Fibroblast of skin of left quadriceps (primary cell): Measurements from ENCODE around the gene GRAMD1C.
"Not testable (repeated sequence)": the region's sequence is repeated elsewhere in the genome, so short reads cannot be mapped to it uniquely, and the experiment has no call there.

Source experiments
- DNase-seq, 2 experiments: peaks; one replicate each; pipeline ENCODE4 v3.0.0-alpha.2; 2013; ENCODE audit warnings: low read depth in 2 of 2

The GRAMD1C gene

GRCh38 chr3:113838631-113839209 is at the start of gene GRAMD1C:
TSS of gene GRAMD1C (plus strand) at chr3:113838788. CDS start at chr3:113838910, 122 bp downstream.
- DNase-seq: peak; percentile 74 to 75

- no peak for DNase-seq
Measured at GRCh38 chr3:113791381-113791780, 47.2 kb upstream of the GRAMD1C start.

GRCh38 chr3:113794526-113794925 is 44.1 kb upstream of the GRAMD1C start:
- no peak for DNase-seq

- DNase-seq: no peak
Measured at GRCh38 chr3:113795693-113796092, 42.9 kb upstream of the GRAMD1C start.

- DNase-seq: no peak
Measured at GRCh38 chr3:113802795-113803455, 35.7 kb upstream of the GRAMD1C start.

- no peak for DNase-seq
Measured at GRCh38 chr3:113804661-113805060, 33.9 kb upstream of the GRAMD1C start.

GRCh38 chr3:113805249-113805648 is 33.3 kb upstream of the GRAMD1C start:
- no peak for DNase-seq

GRCh38 chr3:113812854-113813253 is 25.7 kb upstream of the GRAMD1C start:
- no peak for DNase-seq

GRCh38 chr3:113819866-113820265 is 18.7 kb upstream of the GRAMD1C start:
- no peak for DNase-seq

- peak in 1 of 2 experiments; percentile 13 for DNase-seq
Measured at GRCh38 chr3:113825090-113825489, 13.5 kb upstream of the GRAMD1C start.

GRCh38 chr3:113828600-113828999 is 10.0 kb upstream of the GRAMD1C start:
- DNase-seq: no peak

- DNase-seq: no peak
Measured at GRCh38 chr3:113829576-113830354, 8.8 kb upstream of the GRAMD1C start.

GRCh38 chr3:113831103-113831355 is 7.6 kb upstream of the GRAMD1C start:
- DNase-seq: no peak

GRCh38 chr3:113832477-113833164 is 6.0 kb upstream of the GRAMD1C start:
- DNase-seq: no peak

- no peak for DNase-seq
Measured at GRCh38 chr3:113834983-113835382, 3.6 kb upstream of the GRAMD1C start.

- no peak for DNase-seq
Measured at GRCh38 chr3:113839551-113839950, 963 bp downstream of the GRAMD1C start.

- peak in 1 of 2 experiments; percentile 17 for DNase-seq
Measured at GRCh38 chr3:113844622-113845222, 6.1 kb downstream of the GRAMD1C start.

- no peak for DNase-seq
Measured at GRCh38 chr3:113847247-113847646, 8.7 kb downstream of the GRAMD1C start.

GRCh38 chr3:113847664-113848461 is 9.3 kb downstream of the GRAMD1C start:
- DNase-seq: no peak

GRCh38 chr3:113849071-113849470 is 10.5 kb downstream of the GRAMD1C start:
- not testable (repeated sequence) for DNase-seq

- not testable (repeated sequence) for DNase-seq
Measured at GRCh38 chr3:113849841-113850240, 11.3 kb downstream of the GRAMD1C start.
